ENCODE measurements around the gene FHIP1A. TPM values are rescaled to one million over a fixed set of nuclear protein-coding genes. Genes with fewer than 3 reads are reported as not detected.

FHIP1A gene
- total and polyA plus RNA-seq, 2 of the 8 experiments (the other 6 are each of a cell fraction or from before 2014, with no cell fraction given): 17.9 to 75.2 TPM

GRCh38 chr4:151403656-151404055, 5.3 kb upstream of the FHIP1A start:
- H2BK20ac ChIP-seq (ENCODE audit: low read length): no peak overlapping the region
- peaks cover 9% of the 10 kb centered on the region for H3K23me2 ChIP-seq (ENCODE audit: low read depth, low read length)
- no peaks in the 10 kb centered on the region; the same call in 1 of the 2 replicates for H3K79me1 ChIP-seq (ENCODE audit: low read depth, low read length)
- POLR2A ChIA-PET (ENCODE audit: partially characterized antibody): interaction anchor here (0.7 kb wide), 1 partner anchor 100 kb away, joined by 3 read pairs; no protein-coding TSS in a partner anchor
- H3K36me3 ChIP-seq (ENCODE audit: control insufficient read depth in 2 of 4, insufficient read depth in 4 of 4, low read length in 3 of 4): peaks cover 0 to 8% (median 2%) of the 10 kb centered on the region in 4 experiments; a peak in 3 of 8 replicates
- no peaks in the 10 kb centered on the region for H4K20me1 ChIP-seq (replicated peaks in 1 of 2; ENCODE audit: control insufficient read depth in 1 of 2, insufficient read depth in 2 of 2, low read length in 2 of 2)
- no peak overlapping the region for H3K9ac ChIP-seq (replicated peaks in 1 of 4; ENCODE audit: extremely low read depth in 1 of 4, low read depth in 3 of 4, low read length in 3 of 4)
- H2BK120ac ChIP-seq (replicated peaks; ENCODE audit: low read depth, low read length): no peak overlapping the region
- no peak overlapping the region for H3K56ac ChIP-seq (replicated peaks; ENCODE audit: insufficient read length, low read depth, low read length)
- no peak overlapping the region for H2BK15ac ChIP-seq (ENCODE audit: low read length)
- H2AK5ac ChIP-seq (ENCODE audit: low read depth, low read length): no peak overlapping the region
- no peak overlapping the region for H4K5ac ChIP-seq (ENCODE audit: insufficient read length, low read depth, low read length)
- DNase-seq (ENCODE audit: low read depth in 1 of 2, low spot score in 2 of 2) (no peak), FAIRE-seq (no peak)
- H4K91ac ChIP-seq (replicated peaks; ENCODE audit: insufficient read length, low read length): no peak overlapping the region
- no peak overlapping the region for H4K8ac ChIP-seq (ENCODE audit: extremely low read depth, insufficient read depth, low read length)
- H2BK12ac ChIP-seq (ENCODE audit: low read depth, low read length): no peak overlapping the region
- H2AFZ ChIP-seq (ENCODE audit: low read length): no peak overlapping the region
- no peaks in the 10 kb centered on the region for H3K9me3 ChIP-seq (ENCODE audit: insufficient read depth in 2 of 2, low read depth in 1 of 2, low read length in 1 of 2)
- H3K4me1 ChIP-seq (replicated peaks in 1 of 4; ENCODE audit: control insufficient read depth in 3 of 4, insufficient read depth in 4 of 4, low read length in 3 of 4): peaks cover 0 to 9% (median 5%) of the 10 kb centered on the region in 4 experiments; a peak in 6 of 7 replicates
- no peak overlapping the region for H2BK5ac ChIP-seq (ENCODE audit: low read depth, low read length)
- 80% methylated on average over 1 of the region's 1 CpG; no CpG with 5 or more reads in 1 of the 2 experiments for WGBS, 2 experiments (ENCODE audit: extremely low coverage in 1 of 2, insufficient coverage in 1 of 2, insufficient read length in 1 of 2, insufficient replicate concordance in 2 of 2, low coverage in 1 of 2, low lambda C conversion rate in 2 of 2, missing lambda C conversion rate in 1 of 2)
- no peaks in the 10 kb centered on the region for H3K27me3 ChIP-seq (replicated peaks in 1 of 4; ENCODE audit: control insufficient read depth in 3 of 4, extremely low read depth in 1 of 4, insufficient read depth in 3 of 4, low read length in 3 of 4)
- H3K79me2 ChIP-seq (ENCODE audit: control insufficient read depth in 1 of 2, insufficient read depth in 2 of 2, low read length in 2 of 2): no peaks in the 10 kb centered on the region
- H3K27ac ChIP-seq (ENCODE audit: low read depth, low read length): no peak overlapping the region
- no peak overlapping the region for H3K14ac ChIP-seq (ENCODE audit: insufficient read length)
- no peak overlapping the region for H3K23ac ChIP-seq (ENCODE audit: insufficient read length)
- H3K18ac ChIP-seq (ENCODE audit: extremely low read depth, low read length): no peak overlapping the region
- CTCF ChIA-PET (ENCODE audit: partially characterized antibody): interaction anchor here (0.6 to 1.0 kb wide), 4 partner anchors 12 to 201 kb away, joined by 3 to 4 read pairs (median 3); no protein-coding TSS in a partner anchor
- H3K4me2 ChIP-seq (ENCODE audit: insufficient read depth in 1 of 2, low read depth in 2 of 2, low read length in 2 of 2): no peak overlapping the region
- H3K4ac ChIP-seq (replicated peaks; ENCODE audit: insufficient read length, low read depth, low read length): no peak overlapping the region
- no peak overlapping the region for H3K4me3 ChIP-seq (ENCODE audit: extremely low read depth in 1 of 4, insufficient read depth in 2 of 4, low read depth in 3 of 4, low read length in 4 of 4)
- TF ChIP-seq E2F6 (IDR thresholded peaks at IDR 0.05): no peak
- TF ChIP-seq NRF1 (IDR thresholded peaks at IDR 0.05; ENCODE audit: low read depth, low read length): no peak
- TF ChIP-seq CBX5 (IDR thresholded peaks at IDR 0.05; ENCODE audit: low read depth, low read length): no peak

Measured in H1 (cell line).